GM23248 (cell line): ENCODE results near the gene TIMM50. TPM values are rescaled to one million over a fixed set of nuclear protein-coding genes. Genes with fewer than 3 reads are reported as not detected.

Experiments used
- DNase-seq: peaks from one replicate; pipeline ENCODE4 v3.0.0-alpha.2; 2015
- H2AFZ ChIP-seq: fragments of 200-600 bp; sonication (generic); 2 replicates; pipeline ENCODE4 v1.6.1; 2016; ENCODE audit warnings: antibody characterized with exemption
- H3F3A ChIP-seq: fragments of 200-600 bp; sonication (generic); 2 replicates; pipeline ENCODE4 v1.6.1; 2016; ENCODE audit warnings: mild to moderate bottlenecking, antibody characterized with exemption, mixed run types; ENCODE audit not compliant: insufficient read depth
- H3K27ac ChIP-seq: fragments of 200-600 bp; sonication (generic); 2 replicates; pipeline ENCODE4 v1.5.1; 2016; ENCODE audit warnings: mild to moderate bottlenecking
- H3K27me3 ChIP-seq: fragments of 200-600 bp; sonication (generic); replicated peaks from 2 replicates; pipeline ENCODE4 v1.6.1; 2016; ENCODE audit warnings: mild to moderate bottlenecking; ENCODE audit not compliant: insufficient read depth
- H3K36me3 ChIP-seq: fragments of 200-600 bp; sonication (generic); 2 replicates; pipeline ENCODE4 v1.6.1; 2016; ENCODE audit warnings: low read depth, mild to moderate bottlenecking
- H3K4me1 ChIP-seq: fragments of 200-600 bp; sonication (generic); 2 replicates; pipeline ENCODE4 v1.6.1; 2016; ENCODE audit warnings: mild to moderate bottlenecking; ENCODE audit not compliant: insufficient read depth
- H3K4me2 ChIP-seq: fragments of 200-600 bp; sonication (generic); one replicate; pipeline ENCODE4 v1.6.1; 2016; ENCODE audit warnings: mild to moderate bottlenecking; ENCODE audit not compliant: unreplicated experiment
- H3K4me3 ChIP-seq: fragments of 200-600 bp; sonication (generic); 2 replicates; pipeline ENCODE4 v1.5.1; 2016; ENCODE audit warnings: mild to moderate bottlenecking
- H3K79me2 ChIP-seq: fragments of 200-600 bp; sonication (generic); 2 replicates; pipeline ENCODE4 v1.6.1; 2016; ENCODE audit warnings: mild to moderate bottlenecking; ENCODE audit not compliant: insufficient read depth
- H3K9ac ChIP-seq: fragments of 200-600 bp; sonication (generic); 2 replicates; pipeline ENCODE4 v1.6.1; 2016; ENCODE audit warnings: mild to moderate bottlenecking
- H3K9me2 ChIP-seq: fragments of 200-600 bp; sonication (generic); 2 replicates; pipeline ENCODE4 v1.6.1; 2016; ENCODE audit warnings: mixed run types, mild to moderate bottlenecking, moderate library complexity; ENCODE audit not compliant: insufficient read depth
- H3K9me3 ChIP-seq: fragments of 200-600 bp; sonication (generic); one replicate; pipeline ENCODE4 v1.6.1; 2017; ENCODE audit warnings: low read depth
- H4K20me1 ChIP-seq: fragments of 200-600 bp; sonication (generic); 2 replicates; pipeline ENCODE4 v1.6.0; 2016; ENCODE audit not compliant: insufficient read depth
- EZH2 ChIP-seq: fragments of 200-600 bp; sonication (generic); IDR thresholded peaks from 2 replicates; pipeline ENCODE4 v1.6.1; 2018; ENCODE audit warnings: antibody characterized with exemption, mild to moderate bottlenecking; ENCODE audit not compliant: insufficient read depth, poor library complexity, severe bottlenecking
- EZH2phosphoT487 ChIP-seq: fragments of 200-600 bp; sonication (generic); IDR thresholded peaks from 2 replicates; pipeline ENCODE4 v1.6.1; 2018; ENCODE audit warnings: antibody characterized with exemption, moderate library complexity, mild to moderate bottlenecking, low read depth; ENCODE audit not compliant: insufficient read depth
- WGBS, 2 experiments: methylation state at CpG; one replicate each; pipeline ENCODE4 v1.1.6; 2015 to 2017; ENCODE audit warnings: low lambda C conversion rate in 2 of 2, low coverage in 1 of 2; ENCODE audit errors: missing lambda C conversion rate in 2 of 2; 5-methylcytosine and 5-hydroxymethylcytosine counted together
- in situ Hi-C: fragments of 300-500 bp; cut with MboI; formaldehyde crosslinking; loops from 2 replicates; pipeline ENCODE4 v1.15.0; 2020
- polyA plus RNA-seq: library from polyadenylated mRNA; unstranded; fragments of >200 nt; fragmentation: Nextera tagmentation; extraction: Ambion mirVana; gene quantifications from 2 replicates; pipeline ENCODE4 v1.2.1, GENCODE V29; 2016
- total RNA-seq: library from RNA; depleted of rRNA; stranded (reverse); fragments of >200 nt; shearing (Covaris generic); gene quantifications from 2 replicates; pipeline ENCODE4 v1.2.3, GENCODE V29; 2014

TIMM50 gene
- total and polyA plus RNA-seq, 2 experiments from 2014 or later, result 66.7 to 82.0 TPM

DNA sequence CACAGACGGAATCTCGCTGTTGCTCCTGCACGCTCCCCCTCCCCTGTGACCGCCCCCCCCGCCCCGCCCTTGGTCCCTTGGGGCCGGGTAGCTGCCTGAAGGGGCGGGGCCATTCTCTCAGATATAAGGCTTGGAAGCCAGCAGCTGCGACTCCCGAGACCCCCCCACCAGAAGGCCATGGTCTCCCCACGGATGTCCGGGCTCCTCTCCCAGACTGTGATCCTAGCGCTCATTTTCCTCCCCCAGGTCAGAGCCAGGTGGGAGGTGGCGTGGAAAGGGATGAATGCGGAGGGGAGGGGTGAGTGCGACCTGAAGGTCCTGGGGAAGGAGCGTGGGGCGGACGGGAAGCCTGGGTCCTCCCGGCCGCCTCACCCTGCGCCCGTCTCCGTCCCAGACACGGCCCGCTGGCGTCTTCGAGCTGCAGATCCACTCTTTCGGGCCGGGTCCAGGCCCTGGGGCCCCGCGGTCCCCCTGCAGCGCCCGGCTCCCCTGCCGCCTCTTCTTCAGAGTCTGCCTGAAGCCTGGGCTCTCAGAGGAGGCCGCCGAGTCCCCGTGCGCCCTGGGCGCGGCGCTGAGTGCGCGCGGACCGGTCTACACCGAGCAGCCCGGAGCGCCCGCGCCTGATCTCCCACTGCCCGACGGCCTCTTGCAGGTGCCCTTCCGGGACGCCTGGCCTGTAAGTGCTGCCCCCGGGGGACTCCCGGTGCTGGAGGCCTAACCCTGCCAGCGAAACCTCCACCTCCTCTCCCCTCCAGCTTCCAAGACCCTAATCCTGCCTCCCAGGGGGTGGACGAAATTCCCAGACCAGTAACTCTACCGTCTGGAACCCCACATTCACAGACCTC, 18.4 kb downstream of the TIMM50 start, which contains the start of gene DLL3:
TSS of gene DLL3 (plus strand) at position 150 of the 845 bp plus-strand sequence. CDS start at position 178, 28 bp downstream.
- peaks cover 45% of the 10 kb centered on the region for H3K27me3 ChIP-seq
- in situ Hi-C loops, result no loop called here
- no peaks in the 10 kb centered on the region for H3K36me3 ChIP-seq
- 2% methylated on average over 40 to 55 of the region's 60 CpGs for WGBS, 2 experiments
- no peaks in the 10 kb centered on the region for H3K9me3 ChIP-seq
- H3K4me1 ChIP-seq, result 0 out of 2 replicates have a peak, but pooled peaks cover 5% of the 10 kb centered on the region
- peak within 1 kb of the TSS; percentile 18; the same call in 1 of the 2 replicates for H3K4me3 ChIP-seq
- H3F3A ChIP-seq, result no peaks in the 10 kb centered on the region
- no peaks in the 10 kb centered on the region for H3K79me2 ChIP-seq
- DNase-seq, result peak; percentile 33
- H3K9me2 ChIP-seq, result no peaks in the 10 kb centered on the region
- peak within 1 kb of the TSS; percentile 30 for H3K4me2 ChIP-seq
- H4K20me1 ChIP-seq, result no peaks in the 10 kb centered on the region
- TF ChIP-seq EZH2, result no peak
- no peak for TF ChIP-seq EZH2phosphoT487
- peak within 1 kb of the TSS; percentile 42 for H2AFZ ChIP-seq
- H3K27ac ChIP-seq, result no peak within 1 kb of the TSS
- no peak within 1 kb of the TSS for H3K9ac ChIP-seq

GRCh38 chr19:39499932-39500331, 19.3 kb downstream of the TIMM50 start:
- H3K4me1 ChIP-seq, result 0 out of 2 replicates have a peak, but pooled peaks cover 5% of the 10 kb centered on the region
- peaks cover 45% of the 10 kb centered on the region for H3K27me3 ChIP-seq
- no peaks in the 10 kb centered on the region for H3K79me2 ChIP-seq
- H3K4me3 ChIP-seq, result no peak overlapping the region
- H3K9ac ChIP-seq, result no peak overlapping the region
- no peaks in the 10 kb centered on the region for H3F3A ChIP-seq
- no peaks in the 10 kb centered on the region for H3K9me3 ChIP-seq
- WGBS, 2 experiments, result 55 to 63% methylated on average over 8 of the region's 8 CpGs
- H2AFZ ChIP-seq, result no peak overlapping the region
- H4K20me1 ChIP-seq, result no peaks in the 10 kb centered on the region
- in situ Hi-C loops, result no loop called here
- no peak for DNase-seq
- H3K36me3 ChIP-seq, result no peaks in the 10 kb centered on the region
- no peak overlapping the region for H3K27ac ChIP-seq
- TF ChIP-seq EZH2 (no peak), EZH2phosphoT487 (no peak)
- no peaks in the 10 kb centered on the region for H3K9me2 ChIP-seq
- no peak overlapping the region for H3K4me2 ChIP-seq

GRCh38 chr19:39500543-39500942, 19.9 kb downstream of the TIMM50 start:
- H3K27ac ChIP-seq, result no peak overlapping the region
- TF ChIP-seq EZH2 (no peak), EZH2phosphoT487 (no peak)
- WGBS, 2 experiments, result 24 to 28% methylated on average over 4 of the region's 4 CpGs
- H3K4me2 ChIP-seq, result no peak overlapping the region
- H3K27me3 ChIP-seq, result peaks cover 45% of the 10 kb centered on the region
- no peaks in the 10 kb centered on the region for H3K79me2 ChIP-seq
- H4K20me1 ChIP-seq, result no peaks in the 10 kb centered on the region
- no peak overlapping the region for H3K9ac ChIP-seq
- no peaks in the 10 kb centered on the region for H3K9me3 ChIP-seq
- H3K9me2 ChIP-seq, result no peaks in the 10 kb centered on the region
- DNase-seq, result no peak
- H3K4me3 ChIP-seq, result no peak overlapping the region
- H3F3A ChIP-seq, result no peaks in the 10 kb centered on the region
- in situ Hi-C loops, result no loop called here
- no peaks in the 10 kb centered on the region for H3K36me3 ChIP-seq
- H2AFZ ChIP-seq, result no peak overlapping the region
- 0 out of 2 replicates have a peak, but pooled peaks cover 5% of the 10 kb centered on the region for H3K4me1 ChIP-seq

DNA sequence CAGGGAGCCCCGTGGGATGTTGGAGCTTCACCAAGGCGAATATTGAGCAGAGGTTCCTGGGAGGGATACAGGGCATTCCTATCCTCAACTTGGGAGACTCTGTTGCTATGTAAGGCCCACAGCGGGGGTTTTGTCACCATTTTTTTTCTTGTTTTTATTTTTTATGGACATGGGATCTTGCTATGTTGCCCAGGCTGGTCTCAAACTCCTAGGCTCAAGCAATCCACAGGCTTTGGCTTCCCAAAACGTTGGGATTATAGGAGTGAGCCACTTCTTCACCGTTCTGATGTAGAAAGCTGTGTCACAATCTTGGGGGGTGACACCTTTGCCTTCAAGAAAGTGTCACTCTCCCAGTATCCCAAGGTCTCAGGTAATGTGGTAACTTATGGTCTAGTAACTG, 20.7 kb downstream of the TIMM50 start:
- H3F3A ChIP-seq, result no peaks in the 10 kb centered on the region
- 64 to 65% methylated on average over 5 of the region's 5 CpGs for WGBS, 2 experiments
- DNase-seq, result no peak
- no peaks in the 10 kb centered on the region for H3K9me3 ChIP-seq
- H3K27ac ChIP-seq, result no peak overlapping the region
- H3K36me3 ChIP-seq, result no peaks in the 10 kb centered on the region
- H3K9me2 ChIP-seq, result no peaks in the 10 kb centered on the region
- TF ChIP-seq EZH2, result no peak
- TF ChIP-seq EZH2phosphoT487, result no peak
- H3K9ac ChIP-seq, result no peak overlapping the region
- H2AFZ ChIP-seq, result no peak overlapping the region
- H3K79me2 ChIP-seq, result no peaks in the 10 kb centered on the region
- in situ Hi-C loops, result no loop called here
- no peak overlapping the region for H3K4me3 ChIP-seq
- H4K20me1 ChIP-seq, result no peaks in the 10 kb centered on the region
- 0 out of 2 replicates have a peak, but pooled peaks cover 5% of the 10 kb centered on the region for H3K4me1 ChIP-seq
- H3K4me2 ChIP-seq, result no peak overlapping the region
- peaks cover 44% of the 10 kb centered on the region for H3K27me3 ChIP-seq
